ENCODE measurements around the gene PON1. TPM values are rescaled to one million over a fixed set of nuclear protein-coding genes. Genes with fewer than 3 reads are reported as not detected.

Gene PON1
- total RNA-seq, 2 experiments from 2014 or later = not detected

DNA sequence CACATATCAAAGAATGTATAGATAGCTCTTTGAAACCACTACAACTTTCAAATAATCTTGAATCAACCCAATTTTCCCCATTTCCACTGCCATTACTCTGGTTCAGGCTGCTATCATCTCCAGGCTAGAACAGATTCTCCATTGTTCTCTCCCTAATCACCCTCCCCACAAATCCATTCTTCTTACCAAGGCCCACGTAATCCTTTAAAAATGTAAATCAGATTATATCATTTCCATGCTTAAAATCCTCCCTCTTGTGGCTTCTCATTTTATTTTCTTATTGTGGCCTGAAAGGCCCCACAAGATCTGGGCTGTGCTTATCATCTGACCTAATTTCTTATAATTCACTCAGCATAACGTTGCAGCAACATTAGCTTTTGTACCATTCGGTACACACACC, 3.0 kb upstream of the PON1 start:
- Mint-ChIP-seq H3K27ac (no peak overlapping the region), H3K36me3 (peaks cover 11% of the 10 kb centered on the region), H3K4me1 (peaks cover 18% of the 10 kb centered on the region), H3K27me3 (peaks cover 19% of the 10 kb centered on the region), H3K4me3 (no peak overlapping the region), H3K9me3 (ENCODE audit: low read depth) (peaks cover 5% of the 10 kb centered on the region)
- DNase-seq (no peak), ATAC-seq (no peak)
- CTCF ChIA-PET = no interaction called here

DNA sequence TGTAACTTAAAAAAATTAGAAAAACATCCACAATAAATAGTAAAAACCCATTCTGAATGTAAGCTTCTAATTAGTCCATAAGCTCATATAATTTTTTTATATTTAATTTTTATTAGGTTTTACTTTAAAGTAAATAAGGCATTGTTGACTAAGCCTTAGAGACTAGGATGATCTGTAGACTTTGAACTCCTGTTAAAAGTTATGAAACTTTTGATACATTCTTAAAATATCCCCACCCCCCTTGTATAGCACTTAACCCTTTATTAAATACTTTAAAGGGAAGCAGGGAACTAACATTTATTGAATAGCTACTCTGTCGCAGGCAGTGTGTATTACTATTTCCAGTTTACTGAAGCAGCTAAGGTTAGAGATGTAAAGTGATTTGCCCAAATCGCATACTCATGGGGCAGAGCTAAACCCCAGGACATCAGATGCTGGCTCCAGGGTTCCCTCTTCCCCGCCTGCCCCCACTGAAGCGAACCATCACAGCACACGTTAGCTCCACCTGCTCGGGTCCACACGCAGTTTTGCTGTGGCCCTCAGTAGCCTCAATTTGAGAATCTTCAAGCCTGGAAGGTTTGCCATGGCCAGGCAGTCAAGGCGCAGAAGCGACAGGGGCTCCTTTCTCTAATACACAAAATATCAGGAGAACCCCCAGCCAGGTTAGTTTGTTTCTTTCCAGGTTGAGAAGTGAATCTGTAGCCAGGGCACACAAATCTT, 762 bp downstream of the PON1 start:
- Mint-ChIP-seq H3K27me3 (peaks cover 19% of the 10 kb centered on the region), H3K4me1 (peaks cover 7% of the 10 kb centered on the region), H3K9me3 (ENCODE audit: low read depth) (peaks cover 5% of the 10 kb centered on the region), H3K4me3 (no peak overlapping the region), H3K27ac (no peak overlapping the region), H3K36me3 (peaks cover 6% of the 10 kb centered on the region)
- DNase-seq (no peak), ATAC-seq (no peak)
- CTCF ChIA-PET = no interaction called here

GRCh38 chr7:95322854-95323253, 1.5 kb downstream of the PON1 start:
- no peak for ATAC-seq
- H3K4me1 Mint-ChIP-seq = peaks cover 7% of the 10 kb centered on the region
- peaks cover 16% of the 10 kb centered on the region for H3K27me3 Mint-ChIP-seq
- H3K4me3 Mint-ChIP-seq = no peak overlapping the region
- CTCF ChIA-PET = no interaction called here
- peaks cover 6% of the 10 kb centered on the region for H3K36me3 Mint-ChIP-seq
- DNase-seq = no peak
- peaks cover 5% of the 10 kb centered on the region for H3K9me3 Mint-ChIP-seq (ENCODE audit: low read depth)
- no peak overlapping the region for H3K27ac Mint-ChIP-seq

- no peak for DNase-seq
- CTCF ChIA-PET = no interaction called here
- peaks cover 5% of the 10 kb centered on the region for H3K9me3 Mint-ChIP-seq (ENCODE audit: low read depth)
- H3K4me3 Mint-ChIP-seq = no peak overlapping the region
- ATAC-seq = no peak
- peaks cover 7% of the 10 kb centered on the region for H3K4me1 Mint-ChIP-seq
- no peak overlapping the region for H3K27ac Mint-ChIP-seq
- peaks cover 14% of the 10 kb centered on the region for H3K27me3 Mint-ChIP-seq
- peaks cover 4% of the 10 kb centered on the region for H3K36me3 Mint-ChIP-seq
These were observed 1.9 kb downstream of the PON1 start for GRCh38 chr7:95322396-95322795.

DNA sequence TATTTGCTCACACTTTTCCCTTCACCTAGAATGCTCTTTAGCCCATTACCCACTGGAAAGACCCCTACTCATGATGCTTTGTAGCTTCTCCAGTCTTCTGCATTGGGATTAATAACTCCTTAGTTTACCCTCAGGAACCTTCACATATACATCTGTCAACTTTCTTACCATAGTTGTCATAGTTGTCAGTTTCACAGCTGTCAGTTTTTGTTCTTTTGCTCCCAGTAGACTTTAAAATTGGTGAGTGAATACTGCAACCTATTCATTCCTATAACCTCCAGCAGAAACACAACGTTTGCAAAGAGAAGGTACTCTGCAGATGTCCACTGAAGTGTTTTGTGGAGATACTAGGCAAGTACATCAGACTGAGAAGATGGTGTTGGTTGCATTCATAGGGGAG, 2.6 kb downstream of the PON1 start:
- Mint-ChIP-seq H3K9me3 (ENCODE audit: low read depth) (no peaks in the 10 kb centered on the region), H3K27ac (no peak overlapping the region), H3K36me3 (peaks cover 2% of the 10 kb centered on the region), H3K4me3 (no peak overlapping the region), H3K4me1 (peaks cover 7% of the 10 kb centered on the region), H3K27me3 (peaks cover 14% of the 10 kb centered on the region)
- CTCF ChIA-PET = no interaction called here
- ATAC-seq (no peak), DNase-seq (no peak)

DNA sequence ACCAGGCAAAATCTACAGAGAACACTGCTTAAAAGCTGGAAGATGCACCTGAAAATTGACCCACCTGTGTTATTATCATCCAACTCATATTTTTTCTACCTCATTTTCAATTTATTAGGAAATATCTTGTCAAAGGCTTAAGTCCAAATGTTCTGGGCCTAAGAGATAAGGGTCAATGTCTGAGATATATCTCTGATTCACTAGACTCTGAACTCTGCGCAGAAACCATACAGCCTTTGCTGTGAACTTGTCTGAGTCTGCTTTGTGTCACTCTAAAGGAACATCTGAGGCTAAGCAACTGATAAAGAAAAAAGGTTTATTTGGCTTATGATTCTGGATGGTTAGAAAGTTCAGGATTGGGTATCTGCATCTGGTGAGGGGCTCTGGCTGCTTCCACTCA, 3.7 kb downstream of the PON1 start:
- Mint-ChIP-seq H3K27me3 (peaks cover 12% of the 10 kb centered on the region), H3K4me3 (no peak overlapping the region)

GRCh38 chr7:95319570-95319969, 4.8 kb downstream of the PON1 start:
- Mint-ChIP-seq H3K27ac (no peak overlapping the region), H3K4me3 (no peak overlapping the region), H3K27me3 (peaks cover 7% of the 10 kb centered on the region), H3K9me3 (ENCODE audit: low read depth) (no peaks in the 10 kb centered on the region), H3K36me3 (no peaks in the 10 kb centered on the region), H3K4me1 (peaks cover under 1% of the 10 kb centered on the region)
- ATAC-seq (no peak), DNase-seq (no peak)
- CTCF ChIA-PET = no interaction called here

More for the DNA sequence above, 3.7 kb downstream of the PON1 start:
- peaks cover 7% of the 10 kb centered on the region for H3K4me1 Mint-ChIP-seq
- no peaks in the 10 kb centered on the region for H3K9me3 Mint-ChIP-seq (ENCODE audit: low read depth)
- DNase-seq = no peak
- no peak for ATAC-seq
- H3K27ac Mint-ChIP-seq = no peak overlapping the region
- H3K36me3 Mint-ChIP-seq = no peaks in the 10 kb centered on the region
- CTCF ChIA-PET = no interaction called here

- Mint-ChIP-seq H3K27me3 (peaks cover 4% of the 10 kb centered on the region), H3K4me1 (no peaks in the 10 kb centered on the region), H3K27ac (no peak overlapping the region), H3K4me3 (no peak overlapping the region), H3K36me3 (no peaks in the 10 kb centered on the region), H3K9me3 (ENCODE audit: low read depth) (no peaks in the 10 kb centered on the region)
- CTCF ChIA-PET = no interaction called here
- no peak for DNase-seq
- ATAC-seq = no peak
These were observed 5.7 kb downstream of the PON1 start for GRCh38 chr7:95318501-95319100.

DNA sequence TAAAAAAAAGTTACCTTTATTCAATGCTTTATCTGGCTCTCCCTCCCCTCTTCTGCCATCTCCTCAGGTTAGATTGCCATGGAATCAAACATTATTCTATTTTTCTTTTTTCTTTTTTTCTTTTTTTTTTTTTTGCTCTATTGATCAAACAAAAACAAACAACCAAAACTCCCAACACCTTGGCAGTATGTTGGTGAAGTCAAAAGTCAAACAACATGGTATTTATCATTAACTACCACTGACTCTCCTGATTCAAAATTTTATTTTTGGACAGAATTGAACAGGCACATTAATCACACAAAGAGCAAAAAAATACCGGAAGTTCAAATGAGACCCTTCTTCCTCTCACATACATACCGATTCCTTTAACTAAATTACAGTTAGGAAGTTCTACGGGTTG, 6.4 kb downstream of the PON1 start:
- peaks cover 4% of the 10 kb centered on the region for H3K27me3 Mint-ChIP-seq
- H3K9me3 Mint-ChIP-seq (ENCODE audit: low read depth) = no peaks in the 10 kb centered on the region
- CTCF ChIA-PET = no interaction called here
- no peak overlapping the region for H3K27ac Mint-ChIP-seq
- H3K36me3 Mint-ChIP-seq = no peaks in the 10 kb centered on the region
- no peak for DNase-seq
- H3K4me1 Mint-ChIP-seq = no peaks in the 10 kb centered on the region
- H3K4me3 Mint-ChIP-seq = no peak overlapping the region
- ATAC-seq = no peak

GRCh38 chr7:95317546-95317945, 6.8 kb downstream of the PON1 start:
- H3K4me3 Mint-ChIP-seq = no peak overlapping the region
- CTCF ChIA-PET = no interaction called here
- no peaks in the 10 kb centered on the region for H3K4me1 Mint-ChIP-seq
- ATAC-seq (no peak), DNase-seq (no peak)
- no peak overlapping the region for H3K27ac Mint-ChIP-seq
- H3K9me3 Mint-ChIP-seq (ENCODE audit: low read depth) = no peaks in the 10 kb centered on the region
- peaks cover 4% of the 10 kb centered on the region for H3K27me3 Mint-ChIP-seq
- no peaks in the 10 kb centered on the region for H3K36me3 Mint-ChIP-seq

DNA sequence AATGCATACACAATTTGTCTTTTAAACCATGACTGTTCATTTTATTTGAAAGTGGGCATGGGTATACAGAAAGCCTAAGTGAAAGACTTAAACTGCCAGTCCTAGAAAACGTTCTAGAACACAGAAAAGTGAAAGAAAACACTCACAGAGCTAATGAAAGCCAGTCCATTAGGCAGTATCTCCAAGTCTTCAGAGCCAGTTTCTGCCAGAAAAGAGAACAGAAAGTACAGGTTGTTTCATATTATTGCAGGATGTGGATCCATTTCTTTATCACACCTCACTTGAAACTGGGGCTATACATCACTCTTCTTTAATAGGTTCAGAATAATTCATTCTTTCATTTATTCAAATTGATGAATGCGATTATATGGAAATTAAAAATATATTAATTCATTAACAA, 7.7 kb downstream of the PON1 start:
- Mint-ChIP-seq H3K9me3 (ENCODE audit: low read depth) (no peaks in the 10 kb centered on the region), H3K4me3 (no peak overlapping the region), H3K4me1 (no peaks in the 10 kb centered on the region), H3K27me3 (peaks cover 4% of the 10 kb centered on the region), H3K36me3 (no peaks in the 10 kb centered on the region), H3K27ac (no peak overlapping the region)
- CTCF ChIA-PET = no interaction called here
- ATAC-seq (no peak), DNase-seq (no peak)

DNA sequence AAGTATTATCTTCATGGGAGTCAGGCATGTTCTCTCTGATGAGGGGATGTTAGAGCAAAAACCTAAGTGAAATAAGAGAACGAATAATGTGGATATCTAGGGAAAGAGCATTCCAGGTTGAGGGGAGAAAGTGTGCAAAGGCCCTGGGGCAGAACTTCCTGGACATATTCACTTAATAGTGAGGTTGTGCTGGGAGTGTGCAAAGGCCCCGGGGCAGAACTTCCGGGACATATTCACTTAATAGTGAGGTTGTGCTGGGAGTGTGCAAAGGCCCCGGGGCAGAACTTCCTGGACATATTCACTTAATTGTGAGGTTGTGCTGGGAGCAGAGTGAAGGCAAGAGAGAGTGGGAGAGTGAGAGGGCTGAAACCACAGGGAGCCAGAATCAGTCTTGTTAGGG, 11.8 kb downstream of the PON1 start:
- Mint-ChIP-seq H3K27ac (no peak overlapping the region), H3K27me3 (peaks cover 7% of the 10 kb centered on the region), H3K4me1 (no peaks in the 10 kb centered on the region), H3K9me3 (ENCODE audit: low read depth) (no peaks in the 10 kb centered on the region), H3K4me3 (no peak overlapping the region), H3K36me3 (no peaks in the 10 kb centered on the region)
- no peak for ATAC-seq
- CTCF ChIA-PET = no interaction called here
- no peak for DNase-seq

- Mint-ChIP-seq H3K27me3 (peaks cover 9% of the 10 kb centered on the region), H3K9me3 (ENCODE audit: low read depth) (no peaks in the 10 kb centered on the region), H3K27ac (no peak overlapping the region), H3K4me3 (no peak overlapping the region), H3K4me1 (no peaks in the 10 kb centered on the region), H3K36me3 (no peaks in the 10 kb centered on the region)
- DNase-seq (no peak), ATAC-seq (no peak)
- CTCF ChIA-PET = no interaction called here
These were observed 12.9 kb downstream of the PON1 start for GRCh38 chr7:95311389-95311788.

DNA sequence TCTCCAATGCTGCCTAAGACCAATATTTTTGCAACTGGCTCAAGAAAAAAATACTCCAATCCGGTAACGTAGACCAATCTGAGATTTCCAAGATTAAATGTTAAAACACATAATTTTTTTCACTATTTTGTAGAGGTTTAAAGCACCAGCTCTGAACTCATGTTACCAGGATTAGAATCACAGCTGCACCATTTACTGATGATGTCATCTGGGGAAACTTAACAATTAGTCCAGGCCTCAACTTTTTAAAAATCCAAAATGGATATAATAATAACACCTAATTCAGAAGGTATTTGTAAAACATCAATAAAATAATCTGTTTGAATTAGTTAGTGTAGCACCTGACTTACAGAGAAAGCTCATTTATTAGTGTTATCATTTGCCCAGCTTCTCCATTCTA, 14.4 kb downstream of the PON1 start:
- CTCF ChIA-PET = no interaction called here
- Mint-ChIP-seq H3K9me3 (ENCODE audit: low read depth) (no peaks in the 10 kb centered on the region), H3K27ac (no peak overlapping the region), H3K4me3 (no peak overlapping the region), H3K36me3 (no peaks in the 10 kb centered on the region), H3K27me3 (peaks cover 8% of the 10 kb centered on the region), H3K4me1 (no peaks in the 10 kb centered on the region)
- DNase-seq (no peak), ATAC-seq (no peak)

All from activated CD8-positive, alpha-beta memory T cell treated with anti-CD3 and anti-CD28 coated beads, Interleukin-2, amount 10 ng/mL, durations not matched to agents 7 days and 5 days (primary cell).